Activated CD4-positive, alpha-beta T cell treated with anti-CD3 and anti-CD28 coated beads, Interleukin-2, amount 50 U/mL, for 24 hours (primary cell): ENCODE measurements around the gene IKBIP.
"Not testable (repeated sequence)": the region's sequence is repeated elsewhere in the genome, so short reads cannot be mapped to it uniquely, and the experiment has no call there.

Experiments
- DNase-seq, 2 donors: peaks; one replicate each; pipeline ENCODE4 v3.0.0-alpha.2; 2020; ENCODE audit warnings: low read depth in 1 of 2, low spot score in 1 of 2

IKBIP gene

GRCh38 chr12:98578821-98579220, 65.8 kb downstream of the IKBIP start:
- DNase-seq, result no peak

- no peak for DNase-seq
Observed at GRCh38 chr12:98578392-98578791, 66.2 kb downstream of the IKBIP start.

GRCh38 chr12:98576795-98577194, 67.8 kb downstream of the IKBIP start:
- not testable (repeated sequence) for DNase-seq

- no peak for DNase-seq
Observed at GRCh38 chr12:98575013-98575412, 69.6 kb downstream of the IKBIP start.
